Jurkat, Clone E6-1 (cell line): ENCODE measurements around the gene WNT10A.

Source experiments
- DNase-seq: peaks from one replicate; pipeline ENCODE4 v3.0.0-alpha.2; 2011; ENCODE audit warnings: low read depth, low spot score
- H3K4me3 ChIP-seq: 2 replicates; pipeline ENCODE4 v1.5.1; 2011; ENCODE audit warnings: mild to moderate bottlenecking, low read length, control low read depth, moderate library complexity

WNT10A gene

DNA sequence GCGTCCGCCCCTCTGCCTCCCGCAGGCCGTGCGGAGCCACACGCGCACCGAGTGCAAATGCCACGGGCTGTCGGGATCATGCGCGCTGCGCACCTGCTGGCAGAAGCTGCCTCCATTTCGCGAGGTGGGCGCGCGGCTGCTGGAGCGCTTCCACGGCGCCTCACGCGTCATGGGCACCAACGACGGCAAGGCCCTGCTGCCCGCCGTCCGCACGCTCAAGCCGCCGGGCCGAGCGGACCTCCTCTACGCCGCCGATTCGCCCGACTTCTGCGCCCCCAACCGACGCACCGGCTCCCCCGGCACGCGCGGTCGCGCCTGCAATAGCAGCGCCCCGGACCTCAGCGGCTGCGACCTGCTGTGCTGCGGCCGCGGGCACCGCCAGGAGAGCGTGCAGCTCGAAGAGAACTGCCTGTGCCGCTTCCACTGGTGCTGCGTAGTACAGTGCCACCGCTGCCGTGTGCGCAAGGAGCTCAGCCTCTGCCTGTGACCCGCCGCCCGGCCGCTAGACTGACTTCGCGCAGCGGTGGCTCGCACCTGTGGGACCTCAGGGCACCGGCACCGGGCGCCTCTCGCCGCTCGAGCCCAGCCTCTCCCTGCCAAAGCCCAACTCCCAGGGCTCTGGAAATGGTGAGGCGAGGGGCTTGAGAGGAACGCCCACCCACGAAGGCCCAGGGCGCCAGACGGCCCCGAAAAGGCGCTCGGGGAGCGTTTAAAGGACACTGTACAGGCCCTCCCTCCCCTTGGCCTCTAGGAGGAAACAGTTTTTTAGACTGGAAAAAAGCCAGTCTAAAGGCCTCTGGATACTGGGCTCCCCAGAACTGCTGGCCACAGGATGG, 7.1 kb upstream of the WNT10A start:
- no peak overlapping the region for H3K4me3 ChIP-seq
- DNase-seq = no peak

DNA sequence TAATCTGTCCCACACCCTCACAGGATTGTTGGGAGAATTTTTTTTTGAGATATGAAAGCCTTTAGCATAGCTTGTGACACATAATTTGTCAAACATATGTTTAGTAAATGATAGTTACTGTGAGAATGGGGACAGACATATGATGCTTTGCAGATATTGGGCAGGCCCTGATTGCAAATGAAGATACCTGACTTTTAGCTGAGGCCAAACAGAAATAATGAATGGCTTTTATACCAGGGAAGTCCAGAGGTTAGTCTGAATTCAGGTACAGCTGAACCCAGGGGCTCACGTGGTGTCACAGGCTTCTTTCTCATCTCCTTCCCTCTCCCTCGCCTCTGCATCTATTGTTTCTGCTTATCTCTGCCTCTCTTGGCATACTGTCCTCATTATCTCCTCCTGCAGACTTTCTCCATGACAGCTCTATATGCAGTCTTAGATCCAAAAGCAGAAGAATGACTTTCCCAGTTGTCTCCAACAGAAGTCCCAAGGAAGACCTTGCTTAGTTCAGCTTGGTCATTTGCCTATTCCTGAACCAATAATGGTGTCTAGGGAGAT, 4.9 kb upstream of the WNT10A start:
- H3K4me3 ChIP-seq = no peak overlapping the region
- no peak for DNase-seq

DNA sequence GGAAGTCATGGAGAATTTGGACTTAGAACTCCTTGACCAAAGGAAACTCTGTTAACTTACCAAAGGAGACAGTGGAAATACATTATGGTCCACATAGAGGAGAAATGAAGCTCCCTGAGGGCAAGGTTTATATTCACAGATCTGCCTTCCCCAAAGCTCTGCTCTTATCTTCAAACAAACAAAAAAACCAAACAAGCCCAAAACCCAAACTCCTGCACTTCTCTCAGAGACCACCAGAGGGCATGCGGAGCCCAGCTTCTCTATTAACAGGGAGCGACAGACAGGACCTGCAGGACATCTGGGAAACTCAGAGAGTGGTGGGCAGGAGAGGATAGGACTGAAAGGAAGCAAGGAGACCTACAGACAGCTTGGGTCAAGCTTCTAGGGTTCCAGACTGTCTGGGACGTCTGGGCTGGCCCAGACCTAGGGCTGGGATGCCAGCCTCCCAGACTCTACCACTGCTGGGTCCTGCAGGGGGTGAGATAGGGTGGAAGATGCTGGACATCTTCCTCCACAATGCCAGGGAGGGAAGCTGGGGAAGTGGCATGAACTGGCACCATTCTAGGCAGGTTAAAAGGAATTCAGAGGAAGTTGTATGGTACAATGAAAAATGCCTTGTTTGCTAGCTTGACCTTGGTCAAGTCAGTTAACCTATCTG, 4.0 kb upstream of the WNT10A start:
- DNase-seq = peak; percentile 70
- H3K4me3 ChIP-seq = no peak overlapping the region

DNA sequence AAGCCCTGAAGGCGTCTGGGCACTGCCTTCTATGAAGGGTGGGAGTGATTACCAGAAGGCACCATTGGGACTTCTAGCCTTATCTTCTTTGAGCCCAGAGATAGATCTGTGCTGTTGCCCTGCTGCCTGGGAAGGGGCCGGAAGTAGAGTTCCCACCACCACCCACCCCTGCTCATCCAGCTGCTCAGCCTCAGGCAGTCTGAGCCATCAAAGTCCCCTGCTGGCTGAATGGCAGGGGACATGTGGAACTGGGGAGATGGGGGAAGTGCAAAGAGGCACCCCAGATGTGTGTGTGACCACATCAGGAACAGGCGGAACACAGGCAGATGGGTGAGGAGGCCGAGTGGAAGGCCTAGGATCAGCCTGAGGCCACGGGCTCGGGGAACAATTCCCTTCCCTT, 3.3 kb upstream of the WNT10A start:
- no peak overlapping the region for H3K4me3 ChIP-seq
- DNase-seq = peak; percentile 80

DNA sequence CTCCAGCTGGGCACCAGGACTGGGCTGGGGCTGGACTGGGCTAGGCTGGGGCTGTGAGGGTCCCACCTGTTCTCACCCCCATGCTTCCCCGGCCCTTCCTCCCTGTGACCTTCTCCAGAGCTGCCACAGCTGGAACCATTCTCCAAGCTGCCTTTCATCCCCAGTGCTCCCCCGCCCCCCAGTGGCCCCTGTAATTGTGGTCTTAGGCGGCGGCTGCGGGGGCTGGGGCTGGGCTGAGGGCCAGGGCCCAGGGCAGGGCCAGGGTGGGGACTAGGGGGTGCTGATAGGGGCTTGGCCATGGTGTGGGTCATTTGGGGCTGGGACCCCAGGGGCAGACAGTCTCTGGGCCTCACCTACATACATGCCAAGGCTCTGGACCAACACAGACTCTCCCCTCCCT, 2.8 kb upstream of the WNT10A start:
- DNase-seq = no peak
- H3K4me3 ChIP-seq = no peak overlapping the region

DNA sequence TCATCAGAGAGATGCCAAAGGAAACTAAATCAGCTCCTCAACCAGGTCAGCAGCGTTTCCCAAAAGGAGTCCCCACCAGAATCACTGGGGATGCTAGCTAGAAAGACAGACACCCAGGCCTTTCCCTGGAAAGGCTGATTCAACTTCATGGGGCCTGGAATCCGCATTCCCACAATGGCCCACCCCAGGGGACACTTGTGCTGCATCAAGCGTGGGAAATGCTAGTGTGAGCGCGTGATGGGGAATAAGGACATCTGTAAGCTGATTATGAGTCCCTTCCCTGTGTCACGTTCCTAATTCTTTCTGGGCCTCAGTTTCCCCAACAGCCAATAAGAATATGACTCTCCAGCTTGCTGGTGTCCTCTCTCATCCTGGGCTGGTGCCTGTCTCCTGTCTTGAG, 2.2 kb upstream of the WNT10A start:
- H3K4me3 ChIP-seq = no peak overlapping the region
- DNase-seq = no peak

DNA sequence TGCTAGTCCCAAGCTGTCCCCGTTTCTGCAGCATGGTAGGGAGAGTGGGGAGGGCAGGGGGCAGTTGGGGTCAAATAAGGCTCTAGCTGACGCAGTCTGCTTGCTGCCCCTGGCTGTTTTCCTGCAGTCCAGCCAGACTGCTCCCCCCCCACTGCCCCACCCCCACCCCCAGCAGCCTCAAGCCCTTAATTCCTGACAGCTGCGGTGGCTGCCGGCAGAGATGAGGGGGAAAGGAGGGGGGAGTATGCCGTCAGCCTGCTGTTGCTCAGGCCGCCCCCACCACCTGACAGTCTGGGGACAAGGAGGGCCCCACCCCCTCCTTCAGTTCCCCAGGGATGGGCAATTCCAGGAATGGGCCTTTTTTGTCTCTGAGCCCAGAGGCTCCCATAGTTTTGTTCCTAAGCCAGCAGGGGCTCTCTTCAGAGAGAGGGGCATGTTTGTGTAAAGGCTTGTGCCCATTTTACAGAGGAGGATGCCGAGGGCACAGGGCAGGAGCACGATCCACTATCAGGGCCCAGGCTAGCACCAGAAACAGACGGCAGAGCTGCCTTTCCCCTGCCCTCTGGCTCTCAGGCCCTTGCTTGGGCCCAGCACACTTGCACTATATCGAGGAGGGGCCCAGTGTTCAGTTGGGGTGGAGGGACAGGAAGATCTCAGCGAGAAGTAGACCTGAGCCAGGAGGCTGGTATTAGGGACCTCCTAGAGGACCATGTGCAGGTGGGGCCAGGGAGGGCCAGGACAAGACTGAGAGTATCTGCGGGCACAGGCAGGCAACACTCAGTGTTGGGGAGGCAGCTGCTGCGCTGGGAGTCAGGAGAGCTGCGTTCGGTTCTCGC, 1.5 kb upstream of the WNT10A start:
- DNase-seq = no peak
- no peak overlapping the region for H3K4me3 ChIP-seq

DNA sequence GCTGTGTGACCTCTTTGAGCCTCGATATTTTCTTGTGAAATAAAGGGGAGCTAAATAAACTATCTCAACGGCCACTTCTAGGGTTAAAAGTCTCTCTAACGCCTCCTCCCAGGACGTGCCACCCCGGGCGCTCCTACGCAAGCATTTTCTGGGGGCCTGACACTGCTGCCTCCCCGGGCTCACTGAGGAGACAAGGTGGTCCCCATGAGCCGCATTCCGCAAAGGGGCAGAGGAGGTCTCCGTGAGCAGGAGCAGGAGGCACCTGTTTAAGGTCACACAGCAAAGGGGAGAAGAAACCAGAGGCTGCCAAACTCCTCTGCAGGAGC, 913 bp upstream of the WNT10A start:
- DNase-seq = no peak
- H3K4me3 ChIP-seq = peak overlapping the region; percentile 44

DNA sequence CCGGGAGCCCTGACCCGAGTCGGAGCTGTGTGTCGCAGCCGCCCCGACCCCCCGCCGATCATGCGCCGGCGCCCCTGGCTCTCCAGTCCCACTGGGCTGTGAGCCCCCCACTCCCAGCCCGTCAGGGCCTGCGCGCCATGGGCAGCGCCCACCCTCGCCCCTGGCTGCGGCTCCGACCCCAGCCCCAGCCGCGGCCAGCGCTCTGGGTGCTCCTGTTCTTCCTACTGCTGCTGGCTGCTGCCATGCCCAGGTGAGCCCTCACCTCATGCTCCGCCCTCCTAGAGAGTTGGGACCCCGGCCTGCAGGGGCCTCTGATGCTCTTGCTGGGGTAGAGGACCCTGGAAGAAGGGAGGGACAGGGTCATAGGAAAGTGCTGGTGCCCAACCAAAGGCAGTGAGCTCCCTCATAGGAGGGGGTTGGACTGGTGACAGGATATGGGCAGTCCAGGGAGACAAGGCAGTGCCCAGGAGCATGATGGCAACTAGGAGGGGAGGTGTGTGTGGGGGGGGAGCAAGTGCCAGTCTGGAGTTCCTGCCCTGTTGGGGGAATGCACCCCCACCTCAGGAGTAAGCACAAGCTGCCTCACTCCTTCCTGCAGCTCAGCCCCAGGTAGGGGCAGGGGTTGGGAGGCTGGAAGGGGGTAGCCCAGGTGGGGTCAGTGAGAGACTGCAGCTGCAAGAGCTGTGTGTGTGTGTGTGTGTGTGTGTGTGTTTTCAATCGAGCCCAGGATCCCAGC, 375 bp downstream of the WNT10A start:
- H3K4me3 ChIP-seq = no peak overlapping the region
- no peak for DNase-seq

DNA sequence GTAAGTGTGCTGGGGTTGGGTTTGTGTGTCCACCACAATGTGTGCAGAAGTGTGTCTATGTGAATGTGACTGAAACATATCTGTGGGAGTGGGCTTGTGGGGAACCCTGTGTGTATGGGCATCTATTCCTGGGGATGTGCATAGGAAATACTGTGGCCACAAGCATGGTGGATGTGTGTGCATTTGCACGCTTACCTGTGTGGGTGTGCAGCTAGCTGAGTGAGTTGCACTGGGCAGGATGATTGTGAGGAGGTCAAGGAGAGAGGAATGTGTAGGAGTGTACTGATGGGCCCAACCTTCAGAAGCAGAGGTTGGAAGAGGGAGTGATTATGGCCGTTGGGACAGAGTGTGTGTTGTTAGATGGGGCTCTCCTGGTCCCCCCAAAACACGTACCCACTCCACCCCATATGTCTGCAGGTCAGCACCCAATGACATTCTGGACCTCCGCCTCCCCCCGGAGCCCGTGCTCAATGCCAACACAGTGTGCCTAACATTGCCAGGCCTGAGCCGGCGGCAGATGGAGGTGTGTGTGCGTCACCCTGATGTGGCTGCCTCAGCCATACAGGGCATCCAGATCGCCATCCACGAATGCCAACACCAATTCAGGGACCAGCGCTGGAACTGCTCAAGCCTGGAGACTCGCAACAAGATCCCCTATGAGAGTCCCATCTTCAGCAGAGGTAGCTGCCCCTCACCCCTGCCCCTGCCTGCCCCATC, 1.2 kb downstream of the WNT10A start:
- no peak overlapping the region for H3K4me3 ChIP-seq
- no peak for DNase-seq

DNA sequence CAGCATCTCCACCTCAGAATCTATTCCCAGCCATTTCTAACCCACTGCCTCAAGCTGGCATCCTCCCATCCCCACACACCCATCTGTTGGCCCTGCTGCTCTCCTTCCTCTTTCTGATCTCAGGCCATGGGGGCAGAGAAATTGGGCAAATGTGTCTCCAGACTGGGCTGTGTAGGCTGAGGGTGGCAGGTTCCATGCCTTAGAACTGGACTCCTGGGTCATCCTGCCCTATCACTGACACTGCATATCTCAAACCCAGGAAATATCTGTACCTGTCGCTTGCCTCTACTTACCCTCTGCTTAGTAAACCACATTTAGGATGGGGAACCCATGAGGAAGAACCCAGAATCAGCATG, 1.8 kb downstream of the WNT10A start:
- H3K4me3 ChIP-seq = no peak overlapping the region
- no peak for DNase-seq

DNA sequence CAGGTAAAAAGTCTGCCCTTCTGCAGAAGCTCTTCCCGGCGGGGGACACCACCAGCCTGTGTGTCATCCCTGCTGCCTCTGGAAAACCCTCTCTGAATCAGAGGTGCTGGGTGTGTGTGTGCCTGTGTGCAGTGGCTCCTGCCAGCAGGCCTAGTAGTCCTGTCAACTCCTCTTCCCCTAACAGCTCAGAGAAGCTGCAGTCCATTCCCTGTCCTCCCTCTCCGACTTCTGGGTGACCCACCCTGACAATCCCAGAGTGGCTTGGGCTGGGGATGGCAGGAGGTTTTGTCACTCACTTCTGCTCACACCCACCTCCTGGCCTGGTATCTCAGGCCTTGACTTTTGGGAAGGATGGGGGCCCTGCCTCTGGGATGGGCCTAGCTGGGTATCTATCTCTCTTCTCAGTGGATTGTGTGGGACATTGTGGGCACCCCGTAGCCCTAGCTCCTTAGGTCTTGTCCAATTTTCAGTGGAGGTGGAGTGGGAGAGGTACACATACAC, 2.3 kb downstream of the WNT10A start:
- DNase-seq = no peak
- no peak overlapping the region for H3K4me3 ChIP-seq

DNA sequence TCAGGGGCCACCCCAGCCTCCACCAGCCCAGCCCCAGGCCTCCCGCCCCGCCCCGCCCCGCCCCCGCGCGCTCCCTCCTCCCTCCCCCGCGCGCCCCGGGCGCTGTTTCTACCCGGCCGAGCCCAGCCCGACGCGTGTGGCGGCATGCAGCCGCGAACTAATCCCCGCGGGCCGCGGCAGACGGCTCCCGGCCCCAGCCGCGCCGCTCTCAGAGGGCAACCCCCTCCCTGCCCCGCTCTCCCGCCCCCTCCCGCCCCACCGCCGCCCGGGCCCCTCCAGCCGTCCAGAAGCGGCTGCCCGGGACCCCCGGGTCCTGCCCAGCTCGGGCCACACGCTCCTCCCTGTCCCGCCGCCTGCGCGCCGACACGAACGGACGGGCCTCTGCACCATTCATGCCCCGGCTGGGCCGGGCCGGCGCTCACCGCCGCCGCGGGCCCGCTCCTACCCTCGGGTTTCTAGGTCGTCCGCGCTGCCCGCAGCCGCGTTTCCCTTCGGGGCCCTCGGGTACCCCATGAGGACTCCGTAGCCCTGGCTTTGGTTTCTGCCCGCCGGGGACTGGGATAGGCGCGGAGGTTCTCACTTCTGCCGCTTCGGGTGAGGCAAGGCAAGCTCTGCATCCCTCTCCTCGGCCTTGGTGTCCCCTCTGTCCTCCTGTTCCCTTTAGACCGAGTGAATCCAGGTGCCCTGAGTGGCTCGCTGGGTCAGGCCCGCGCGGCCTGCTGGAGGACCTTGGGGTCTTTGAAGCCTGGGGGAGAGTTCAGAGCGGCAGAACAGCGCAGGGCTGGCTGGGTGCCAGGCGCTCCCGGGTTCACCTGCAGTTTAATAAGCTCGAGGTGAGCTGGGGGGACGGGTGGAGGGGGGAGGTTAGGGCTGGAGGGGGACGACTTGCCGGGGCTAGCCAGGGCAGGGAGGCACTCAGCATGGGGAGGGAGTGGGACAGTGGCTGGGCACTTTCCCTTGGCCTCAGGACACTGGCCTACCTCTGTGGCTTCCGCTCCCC, 3.1 kb downstream of the WNT10A start:
- no peak overlapping the region for H3K4me3 ChIP-seq

DNA sequence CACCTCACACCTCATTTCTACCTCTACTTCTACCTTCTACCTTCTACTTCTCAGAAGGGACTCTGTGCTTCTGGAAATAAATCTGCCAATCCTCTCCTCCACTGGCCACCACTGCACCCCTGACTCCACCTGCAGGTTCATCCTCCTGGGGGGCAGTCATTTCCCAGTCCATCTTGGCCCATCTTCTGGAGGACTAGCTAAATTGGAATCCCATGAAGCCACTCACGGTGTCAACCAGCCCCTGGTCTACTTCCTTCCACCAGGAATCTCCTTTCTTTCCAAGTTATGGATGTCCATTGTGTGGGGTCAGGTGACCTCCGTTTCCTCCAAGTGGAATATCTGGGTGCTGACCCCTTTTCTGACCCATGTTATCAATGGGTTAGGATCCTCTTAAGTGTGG, 3.9 kb downstream of the WNT10A start:
- no peak for DNase-seq
- no peak overlapping the region for H3K4me3 ChIP-seq

More for the DNA sequence above, 3.1 kb downstream of the WNT10A start:
- DNase-seq = no peak

DNA sequence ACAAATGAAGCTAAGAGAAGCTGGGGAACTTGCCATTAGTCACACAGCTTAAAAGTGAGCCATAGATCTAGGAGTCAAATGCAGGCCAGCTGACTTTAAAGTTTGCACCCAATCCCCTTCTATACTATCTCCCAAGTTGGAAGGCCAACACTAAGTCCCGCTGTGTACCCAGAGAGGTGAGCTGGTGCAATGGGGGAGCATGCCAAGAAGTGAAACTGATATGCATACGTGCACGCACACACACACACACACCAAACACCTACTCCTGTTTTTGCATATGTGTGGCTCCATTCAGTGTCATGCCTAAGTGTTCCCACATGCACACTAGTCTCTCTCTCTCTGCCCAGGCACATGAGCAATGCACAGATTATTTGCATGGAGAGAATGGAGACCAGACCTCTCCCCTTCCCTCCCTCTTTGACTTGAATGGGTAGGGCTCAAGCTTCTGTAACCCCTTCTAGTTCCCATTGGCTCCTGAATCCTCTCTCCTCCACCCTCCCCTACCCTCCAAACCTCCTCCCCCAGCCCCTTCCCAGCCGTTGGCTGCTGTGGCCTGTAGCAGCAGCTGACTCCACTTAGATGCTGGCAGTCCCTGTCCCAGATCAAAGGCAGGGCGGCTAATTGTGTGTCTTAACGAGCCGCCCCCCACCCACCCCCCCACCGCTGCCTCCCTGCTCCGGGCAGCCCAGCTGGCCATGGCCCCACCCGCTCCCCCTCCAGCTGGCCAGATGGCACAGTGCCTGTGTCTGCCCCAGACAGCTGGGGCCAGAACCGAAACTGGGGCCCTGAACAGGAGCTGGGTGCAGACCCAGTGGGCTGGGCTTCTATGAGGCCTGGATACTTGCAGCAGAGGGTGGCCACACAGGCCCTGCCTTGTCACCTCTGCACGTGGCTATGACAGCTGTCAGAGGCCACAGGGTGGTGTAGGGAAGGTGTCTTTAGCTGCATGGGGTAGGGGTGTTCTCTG, 5.6 kb downstream of the WNT10A start:
- no peak for DNase-seq
- H3K4me3 ChIP-seq = no peak overlapping the region

DNA sequence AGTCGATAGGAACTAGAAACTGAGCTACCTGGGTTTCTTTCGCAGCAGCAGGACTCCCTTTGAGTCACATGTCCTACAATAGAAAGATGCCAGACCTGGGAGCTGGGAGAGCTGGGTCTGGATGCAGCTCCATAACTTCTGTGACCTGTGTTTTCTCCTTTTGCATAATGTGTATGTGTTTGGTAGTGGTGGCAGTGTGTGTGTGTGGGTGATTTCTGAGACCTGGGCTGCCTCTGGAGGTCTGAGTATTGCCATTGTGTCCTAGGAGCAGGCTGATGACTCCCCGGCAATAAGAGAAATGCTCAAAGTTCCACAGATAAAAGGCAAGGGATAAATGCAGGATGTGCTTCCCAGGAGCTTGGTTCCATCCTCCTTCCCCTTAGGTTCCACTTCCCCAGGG, 6.4 kb downstream of the WNT10A start:
- H3K4me3 ChIP-seq = no peak overlapping the region
- DNase-seq = no peak
